Measurements from ENCODE around the gene CALY.

GRCh38 chr10:133355991-133356390 is 19.3 kb upstream of the CALY start:
- no peak for TF ChIP-seq POLR2AphosphoS5 (IDR thresholded peaks at IDR 0.05; ENCODE audit: insufficient read depth in 1 of 2, low read depth in 1 of 2)
- TF ChIP-seq, protein P1, sequence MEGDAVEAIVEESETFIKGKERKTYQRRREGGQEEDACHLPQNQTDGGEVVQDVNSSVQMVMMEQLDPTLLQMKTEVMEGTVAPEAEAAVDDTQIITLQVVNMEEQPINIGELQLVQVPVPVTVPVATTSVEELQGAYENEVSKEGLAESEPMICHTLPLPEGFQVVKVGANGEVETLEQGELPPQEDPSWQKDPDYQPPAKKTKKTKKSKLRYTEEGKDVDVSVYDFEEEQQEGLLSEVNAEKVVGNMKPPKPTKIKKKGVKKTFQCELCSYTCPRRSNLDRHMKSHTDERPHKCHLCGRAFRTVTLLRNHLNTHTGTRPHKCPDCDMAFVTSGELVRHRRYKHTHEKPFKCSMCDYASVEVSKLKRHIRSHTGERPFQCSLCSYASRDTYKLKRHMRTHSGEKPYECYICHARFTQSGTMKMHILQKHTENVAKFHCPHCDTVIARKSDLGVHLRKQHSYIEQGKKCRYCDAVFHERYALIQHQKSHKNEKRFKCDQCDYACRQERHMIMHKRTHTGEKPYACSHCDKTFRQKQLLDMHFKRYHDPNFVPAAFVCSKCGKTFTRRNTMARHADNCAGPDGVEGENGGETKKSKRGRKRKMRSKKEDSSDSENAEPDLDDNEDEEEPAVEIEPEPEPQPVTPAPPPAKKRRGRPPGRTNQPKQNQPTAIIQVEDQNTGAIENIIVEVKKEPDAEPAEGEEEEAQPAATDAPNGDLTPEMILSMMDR (IDR thresholded peaks at IDR 0.05): no peak

Data from vagina (tissue), 2 donors.